ENCODE measurements around the gene ANKS1B.

The ANKS1B gene

GRCh38 chr12:99997806-99998205, 13.1 kb upstream of the ANKS1B start:
- TF ChIP-seq, protein P1, sequence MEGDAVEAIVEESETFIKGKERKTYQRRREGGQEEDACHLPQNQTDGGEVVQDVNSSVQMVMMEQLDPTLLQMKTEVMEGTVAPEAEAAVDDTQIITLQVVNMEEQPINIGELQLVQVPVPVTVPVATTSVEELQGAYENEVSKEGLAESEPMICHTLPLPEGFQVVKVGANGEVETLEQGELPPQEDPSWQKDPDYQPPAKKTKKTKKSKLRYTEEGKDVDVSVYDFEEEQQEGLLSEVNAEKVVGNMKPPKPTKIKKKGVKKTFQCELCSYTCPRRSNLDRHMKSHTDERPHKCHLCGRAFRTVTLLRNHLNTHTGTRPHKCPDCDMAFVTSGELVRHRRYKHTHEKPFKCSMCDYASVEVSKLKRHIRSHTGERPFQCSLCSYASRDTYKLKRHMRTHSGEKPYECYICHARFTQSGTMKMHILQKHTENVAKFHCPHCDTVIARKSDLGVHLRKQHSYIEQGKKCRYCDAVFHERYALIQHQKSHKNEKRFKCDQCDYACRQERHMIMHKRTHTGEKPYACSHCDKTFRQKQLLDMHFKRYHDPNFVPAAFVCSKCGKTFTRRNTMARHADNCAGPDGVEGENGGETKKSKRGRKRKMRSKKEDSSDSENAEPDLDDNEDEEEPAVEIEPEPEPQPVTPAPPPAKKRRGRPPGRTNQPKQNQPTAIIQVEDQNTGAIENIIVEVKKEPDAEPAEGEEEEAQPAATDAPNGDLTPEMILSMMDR (conservative IDR thresholded peaks at IDR 0.05): no peak
- no peak overlapping the region for H3K27ac ChIP-seq

GRCh38 chr12:99996095-99996494, 11.4 kb upstream of the ANKS1B start:
- H3K27ac ChIP-seq: no peak overlapping the region
- TF ChIP-seq, protein P1 (conservative IDR thresholded peaks at IDR 0.05): no peak

DNA sequence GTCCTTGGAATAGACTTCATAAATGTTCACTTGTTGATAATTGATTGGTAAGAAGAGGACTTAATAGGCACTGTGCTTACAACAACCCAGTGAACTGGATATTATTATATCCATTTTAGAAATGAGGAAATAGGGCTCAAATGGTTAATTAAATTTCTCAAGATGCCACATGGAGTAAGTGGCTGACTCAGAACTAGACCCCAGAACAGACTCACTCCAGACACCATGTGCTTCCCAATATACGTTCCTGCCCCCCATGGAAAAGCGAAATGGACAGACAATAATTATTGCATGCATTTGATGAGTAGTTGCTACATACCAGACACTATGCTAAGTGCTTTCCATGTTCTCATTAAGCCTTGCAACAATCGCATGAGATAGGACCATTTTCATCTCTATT, 895 bp upstream of the ANKS1B start:
- peak overlapping the region; percentile 88 for H3K27ac ChIP-seq
- TF ChIP-seq, protein P1 (conservative IDR thresholded peaks at IDR 0.05): no peak

DNA sequence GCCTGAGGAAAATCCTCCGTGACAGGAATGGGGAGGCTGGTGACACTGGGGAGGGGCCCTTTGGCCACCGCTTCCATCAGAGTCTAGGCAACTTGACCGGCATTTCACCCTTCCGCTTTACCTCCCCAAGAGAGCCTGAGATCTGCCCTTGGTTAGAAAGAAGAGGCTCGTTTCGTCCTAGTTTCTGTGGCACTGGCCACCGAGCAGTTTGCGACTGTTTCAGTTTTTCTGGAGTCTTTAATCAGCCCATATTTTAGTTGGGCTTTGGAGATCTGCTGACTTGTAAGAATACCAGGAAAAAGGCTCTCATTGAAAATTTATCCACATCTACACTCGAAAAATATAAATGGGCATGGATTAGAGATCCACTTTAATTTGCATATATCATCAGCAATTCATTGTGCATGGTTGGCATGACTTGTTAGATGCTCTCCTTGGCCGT, 414 bp upstream of the ANKS1B start:
- peak overlapping the region; percentile 88 for H3K27ac ChIP-seq
- TF ChIP-seq, protein P1 (conservative IDR thresholded peaks at IDR 0.05): no peak

DNA sequence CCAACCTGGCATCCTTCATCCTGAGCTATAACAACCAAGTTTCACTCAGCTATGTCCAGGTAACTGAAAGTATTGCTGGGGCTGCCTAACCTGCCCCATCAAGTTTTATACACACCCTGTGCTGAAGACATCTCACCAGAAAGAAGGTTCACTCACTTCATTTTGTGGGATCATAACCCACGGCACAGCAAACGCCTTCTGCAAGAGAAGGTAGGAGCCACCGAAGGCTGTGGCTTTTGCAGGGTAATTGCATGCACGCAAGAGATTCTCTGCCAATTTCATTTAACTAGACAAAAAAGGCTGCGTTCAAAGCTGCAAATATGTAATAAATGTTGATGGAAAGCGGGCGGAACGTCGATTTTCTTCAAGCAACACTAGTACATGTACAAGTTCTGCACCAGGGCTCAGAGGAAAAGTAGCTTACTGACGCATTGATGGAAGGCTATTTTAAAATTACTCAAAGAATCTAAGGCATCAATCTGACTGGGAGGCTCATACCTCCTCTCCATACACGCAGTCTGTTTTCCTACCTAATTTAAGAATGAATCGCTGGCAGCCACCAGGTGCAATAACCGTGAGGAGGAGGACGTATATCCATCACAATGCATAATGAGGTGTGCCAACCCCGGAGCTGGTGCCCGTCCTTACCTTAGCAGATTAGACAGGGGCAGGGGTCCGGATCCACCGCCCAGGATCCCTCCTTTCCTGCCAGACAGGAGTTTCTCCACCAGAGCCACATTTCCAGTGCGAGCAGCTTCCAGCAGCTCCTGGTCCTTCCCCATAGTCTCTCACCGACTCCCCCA, 1.1 kb downstream of the ANKS1B start:
- peak overlapping the region; percentile 88 for H3K27ac ChIP-seq
- TF ChIP-seq, protein P1 (conservative IDR thresholded peaks at IDR 0.05): no peak

DNA sequence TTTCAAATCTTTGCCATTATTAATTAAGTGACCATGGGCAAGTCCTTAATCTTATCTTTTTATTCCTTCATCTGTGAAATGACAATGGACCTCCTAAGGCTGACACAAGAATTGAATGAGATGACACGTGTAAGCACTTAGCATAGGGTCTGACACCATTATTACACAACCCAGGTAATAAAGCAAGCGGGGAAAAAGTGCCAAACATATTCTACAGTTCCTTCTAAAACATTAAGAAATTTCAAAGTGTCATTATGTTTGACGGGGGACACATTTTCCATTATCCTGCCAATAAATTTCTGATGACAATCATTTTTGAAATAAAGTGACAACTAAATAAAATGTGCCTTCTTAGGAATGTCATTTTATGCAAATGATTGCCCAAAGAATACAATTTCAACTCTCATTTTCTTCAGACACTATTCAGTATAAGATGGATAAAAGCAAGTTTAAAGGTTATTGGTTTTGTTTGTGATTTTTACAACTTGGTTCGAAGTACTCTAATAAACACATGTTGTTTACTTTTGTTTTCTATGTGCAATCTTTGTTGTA, 3.0 kb downstream of the ANKS1B start:
- H3K27ac ChIP-seq: no peak overlapping the region
- TF ChIP-seq, protein P1 (conservative IDR thresholded peaks at IDR 0.05): no peak

DNA sequence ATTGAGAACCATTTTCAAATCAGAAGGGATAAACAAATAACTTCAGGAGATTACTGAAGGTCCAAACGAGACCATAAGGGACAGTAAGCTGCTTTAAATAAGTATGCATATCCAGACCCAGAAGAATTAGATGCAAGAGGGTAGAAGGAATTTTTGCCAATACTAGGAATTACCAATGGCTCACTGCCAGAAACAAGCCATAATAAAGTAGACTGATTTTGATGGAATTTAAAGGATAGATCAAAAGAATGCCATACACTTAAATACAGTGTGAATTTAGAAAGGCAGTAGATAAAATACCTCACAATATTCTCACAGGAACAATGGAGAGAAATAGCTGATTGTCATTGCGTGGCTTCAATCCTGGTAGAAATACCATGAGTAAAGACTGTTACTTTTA, 5.3 kb downstream of the ANKS1B start:
- no peak overlapping the region for H3K27ac ChIP-seq

More for the DNA sequence above, 5.3 kb downstream of the ANKS1B start:
- TF ChIP-seq, protein P1 (conservative IDR thresholded peaks at IDR 0.05): no peak

Measured in VCaP (cell line).